Smooth muscle cell (in vitro differentiated cells): ENCODE measurements around the gene CD28. TPM values are rescaled to one million over a fixed set of nuclear protein-coding genes. Genes with fewer than 3 reads are reported as not detected.

Source experiments
- DNase-seq: peaks from one replicate; lab custom pipeline; 2025; ENCODE audit not compliant: unreplicated experiment; lab: John Stamatoyannopoulos, UW
- H2AFZ ChIP-seq: fragments of 200-600 bp; sonication (generic); 2 replicates; pipeline ENCODE4 v1.6.0; 2016; ENCODE audit warnings: antibody characterized with exemption, low read depth, mild to moderate bottlenecking
- H3F3A ChIP-seq: fragments of 200-600 bp; sonication (generic); 2 replicates; pipeline ENCODE4 v1.6.0; 2017; ENCODE audit warnings: antibody characterized with exemption, low read depth
- H3K27ac ChIP-seq: fragments of 200-600 bp; sonication (generic); 2 replicates; pipeline ENCODE4 v1.5.1; 2016; ENCODE audit warnings: low read depth, mild to moderate bottlenecking
- H3K27me3 ChIP-seq: fragments of 200-600 bp; sonication (generic); 2 replicates; pipeline ENCODE4 v1.6.1; 2016; ENCODE audit warnings: low read depth, mild to moderate bottlenecking
- H3K36me3 ChIP-seq: fragments of 200-600 bp; sonication (generic); 2 replicates; pipeline ENCODE4 v1.5.1; 2016; ENCODE audit warnings: low read depth
- H3K4me1 ChIP-seq: fragments of 200-600 bp; sonication (generic); 2 replicates; pipeline ENCODE4 v1.5.1; 2016; ENCODE audit warnings: low read depth
- H3K4me2 ChIP-seq: fragments of 200-600 bp; sonication (generic); 2 replicates; pipeline ENCODE4 v1.6.0; 2016; ENCODE audit warnings: mild to moderate bottlenecking
- H3K4me3 ChIP-seq: fragments of 200-600 bp; sonication (generic); 2 replicates; pipeline ENCODE4 v1.5.1; 2016; ENCODE audit warnings: mild to moderate bottlenecking
- H3K79me2 ChIP-seq: fragments of 200-600 bp; sonication (generic); 2 replicates; pipeline ENCODE4 v1.6.0; 2016; ENCODE audit warnings: low read depth, mild to moderate bottlenecking
- H3K9ac ChIP-seq: fragments of 200-600 bp; sonication (generic); 2 replicates; pipeline ENCODE4 v1.6.0; 2016; ENCODE audit warnings: low read depth
- H3K9me3 ChIP-seq: fragments of 200-600 bp; sonication (generic); replicated peaks from 2 replicates; pipeline ENCODE4 v1.5.1; 2016; ENCODE audit warnings: low read depth
- H4K20me1 ChIP-seq: fragments of 200-600 bp; sonication (generic); 2 replicates; pipeline ENCODE4 v1.6.0; 2016; ENCODE audit warnings: low read depth
- WGBS: methylation state at CpG from one replicate; pipeline ENCODE4 v1.1.7; 2016; ENCODE audit warnings: low lambda C conversion rate; 5-methylcytosine and 5-hydroxymethylcytosine counted together
- polyA plus RNA-seq: library from polyadenylated mRNA; unstranded; fragments of >200 nt; fragmentation: Nextera tagmentation; extraction: Ambion mirVana; gene quantifications from 2 replicates; pipeline ENCODE4 v1.2.1, GENCODE V29; 2016
- total RNA-seq: library from RNA; depleted of rRNA; stranded (reverse); fragments of >200 nt; gene quantifications from 2 replicates; pipeline ENCODE4 v1.2.3, GENCODE V29; 2014
- TF ChIP-seq, protein P1 (sequence below): fragments of 200-600 bp; sonication (generic); IDR thresholded peaks from 2 replicates; pipeline ENCODE4 v1.5.1; 2017; ENCODE audit warnings: borderline replicate concordance, mild to moderate bottlenecking, antibody characterized with exemption; ENCODE audit not compliant: insufficient read depth, poor library complexity, severe bottlenecking

CD28 gene
- total and polyA plus RNA-seq, 2 experiments from 2014 or later: not detected

DNA sequence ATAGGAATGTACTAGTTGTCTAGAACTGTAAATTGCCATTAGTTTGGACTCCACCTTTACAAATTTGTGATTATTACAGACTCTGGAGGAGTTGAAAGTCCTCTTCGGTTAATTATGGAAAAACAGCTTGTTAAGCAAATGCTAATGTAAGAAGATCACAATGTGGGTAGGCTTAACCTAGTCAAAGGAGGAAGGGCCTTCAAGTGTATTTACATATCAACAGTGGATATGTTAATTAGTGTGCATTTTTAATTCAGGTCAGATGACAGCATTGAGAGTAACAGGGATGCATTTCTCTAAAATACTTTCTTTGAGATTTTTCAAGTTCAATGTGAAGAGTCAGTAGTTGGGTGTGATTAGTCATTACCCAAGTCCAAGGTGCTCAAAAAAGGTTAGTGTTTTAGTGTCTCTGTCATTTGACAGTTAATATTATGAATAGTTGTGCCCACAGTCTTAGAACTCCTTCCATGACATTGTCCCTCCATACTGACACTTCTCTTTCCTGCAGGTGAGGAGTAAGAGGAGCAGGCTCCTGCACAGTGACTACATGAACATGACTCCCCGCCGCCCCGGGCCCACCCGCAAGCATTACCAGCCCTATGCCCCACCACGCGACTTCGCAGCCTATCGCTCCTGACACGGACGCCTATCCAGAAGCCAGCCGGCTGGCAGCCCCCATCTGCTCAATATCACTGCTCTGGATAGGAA is 28.0 kb downstream of the CD28 start:
- Histone ChIP-seq H3K36me3 (no peaks in the 10 kb centered on the region), H4K20me1 (no peaks in the 10 kb centered on the region), H3K79me2 (no peaks in the 10 kb centered on the region), H3F3A (no peaks in the 10 kb centered on the region), H2AFZ (no peak overlapping the region), H3K27me3 (no peaks in the 10 kb centered on the region), H3K9ac (no peak overlapping the region), H3K4me1 (no peaks in the 10 kb centered on the region), H3K4me3 (no peak overlapping the region), H3K9me3 (no peaks in the 10 kb centered on the region), H3K27ac (no peak overlapping the region), H3K4me2 (no peak overlapping the region)
- WGBS: 93% methylated on average over 12 of the region's 12 CpGs
- TF ChIP-seq, protein P1, sequence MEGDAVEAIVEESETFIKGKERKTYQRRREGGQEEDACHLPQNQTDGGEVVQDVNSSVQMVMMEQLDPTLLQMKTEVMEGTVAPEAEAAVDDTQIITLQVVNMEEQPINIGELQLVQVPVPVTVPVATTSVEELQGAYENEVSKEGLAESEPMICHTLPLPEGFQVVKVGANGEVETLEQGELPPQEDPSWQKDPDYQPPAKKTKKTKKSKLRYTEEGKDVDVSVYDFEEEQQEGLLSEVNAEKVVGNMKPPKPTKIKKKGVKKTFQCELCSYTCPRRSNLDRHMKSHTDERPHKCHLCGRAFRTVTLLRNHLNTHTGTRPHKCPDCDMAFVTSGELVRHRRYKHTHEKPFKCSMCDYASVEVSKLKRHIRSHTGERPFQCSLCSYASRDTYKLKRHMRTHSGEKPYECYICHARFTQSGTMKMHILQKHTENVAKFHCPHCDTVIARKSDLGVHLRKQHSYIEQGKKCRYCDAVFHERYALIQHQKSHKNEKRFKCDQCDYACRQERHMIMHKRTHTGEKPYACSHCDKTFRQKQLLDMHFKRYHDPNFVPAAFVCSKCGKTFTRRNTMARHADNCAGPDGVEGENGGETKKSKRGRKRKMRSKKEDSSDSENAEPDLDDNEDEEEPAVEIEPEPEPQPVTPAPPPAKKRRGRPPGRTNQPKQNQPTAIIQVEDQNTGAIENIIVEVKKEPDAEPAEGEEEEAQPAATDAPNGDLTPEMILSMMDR: no peak
- DNase-seq: no peak

DNA sequence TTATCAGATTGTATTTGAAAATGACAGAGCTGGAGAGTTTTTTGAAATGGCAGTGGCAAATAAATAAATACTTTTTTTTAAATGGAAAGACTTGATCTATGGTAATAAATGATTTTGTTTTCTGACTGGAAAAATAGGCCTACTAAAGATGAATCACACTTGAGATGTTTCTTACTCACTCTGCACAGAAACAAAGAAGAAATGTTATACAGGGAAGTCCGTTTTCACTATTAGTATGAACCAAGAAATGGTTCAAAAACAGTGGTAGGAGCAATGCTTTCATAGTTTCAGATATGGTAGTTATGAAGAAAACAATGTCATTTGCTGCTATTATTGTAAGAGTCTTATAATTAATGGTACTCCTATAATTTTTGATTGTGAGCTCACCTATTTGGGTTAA is 30.9 kb downstream of the CD28 start:
- Histone ChIP-seq H3K9me3 (no peaks in the 10 kb centered on the region), H3K4me3 (no peak overlapping the region), H3K9ac (no peak overlapping the region), H2AFZ (no peak overlapping the region), H4K20me1 (no peaks in the 10 kb centered on the region), H3F3A (no peaks in the 10 kb centered on the region), H3K4me2 (no peak overlapping the region), H3K4me1 (no peaks in the 10 kb centered on the region), H3K27me3 (no peaks in the 10 kb centered on the region), H3K36me3 (no peaks in the 10 kb centered on the region), H3K27ac (no peak overlapping the region), H3K79me2 (no peaks in the 10 kb centered on the region)
- no peak for DNase-seq
- 98% methylated on average over 1 of the region's 1 CpG for WGBS
- TF ChIP-seq, protein P1: no peak

DNA sequence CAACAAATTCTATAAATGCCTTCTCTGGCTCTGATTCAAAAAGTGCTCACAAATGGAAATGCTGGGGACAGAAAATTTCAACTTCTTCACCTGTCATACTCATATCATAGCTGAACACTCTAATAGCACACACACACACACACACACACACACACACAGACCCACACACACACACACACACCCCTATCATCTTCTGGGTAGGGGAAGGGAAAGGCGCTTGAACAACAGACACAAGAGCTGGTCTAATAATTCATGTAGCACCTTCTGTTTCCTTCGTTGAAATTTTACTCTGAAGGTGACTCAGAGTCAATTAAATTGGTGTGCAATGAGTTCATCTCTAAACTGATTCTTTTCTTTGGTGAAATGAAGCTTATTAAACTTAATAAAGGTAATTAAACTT is 32.9 kb downstream of the CD28 start:
- 81% methylated on average over 2 of the region's 2 CpGs for WGBS
- no peaks in the 10 kb centered on the region for H3K36me3 ChIP-seq
- H3F3A ChIP-seq: no peaks in the 10 kb centered on the region
- H3K27ac ChIP-seq: no peak overlapping the region
- no peak overlapping the region for H3K4me2 ChIP-seq
- H3K27me3 ChIP-seq: no peaks in the 10 kb centered on the region
- TF ChIP-seq, protein P1: no peak
- H3K4me1 ChIP-seq: no peaks in the 10 kb centered on the region
- H2AFZ ChIP-seq: no peak overlapping the region
- no peak overlapping the region for H3K9ac ChIP-seq
- H3K9me3 ChIP-seq: no peaks in the 10 kb centered on the region
- no peaks in the 10 kb centered on the region for H4K20me1 ChIP-seq
- no peak for DNase-seq
- H3K4me3 ChIP-seq: no peak overlapping the region
- H3K79me2 ChIP-seq: no peaks in the 10 kb centered on the region

DNA sequence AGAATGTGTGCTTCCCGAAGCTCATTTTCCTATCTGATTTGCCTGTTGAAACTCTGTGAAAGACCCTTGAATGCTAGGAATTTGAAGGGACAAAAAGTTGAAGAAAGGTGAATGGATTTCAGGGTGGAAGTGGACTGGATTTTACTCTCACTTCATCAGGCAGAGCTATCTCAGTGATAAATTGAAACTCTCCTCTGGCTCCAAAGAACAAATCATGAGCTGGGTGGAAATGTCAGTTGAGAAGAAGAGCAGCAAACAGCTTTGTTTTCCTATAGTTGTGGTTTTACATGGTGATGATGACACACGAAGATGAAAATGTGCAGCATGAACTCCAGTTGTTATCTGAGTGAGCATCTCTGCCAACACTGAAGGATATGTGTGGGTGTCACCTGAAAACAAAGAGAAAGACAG is 34.4 kb downstream of the CD28 start:
- TF ChIP-seq, protein P1: no peak
- Histone ChIP-seq H3K79me2 (no peaks in the 10 kb centered on the region), H3K9me3 (no peaks in the 10 kb centered on the region), H3F3A (no peaks in the 10 kb centered on the region), H3K27ac (no peak overlapping the region), H3K27me3 (no peaks in the 10 kb centered on the region), H4K20me1 (no peaks in the 10 kb centered on the region), H2AFZ (no peak overlapping the region), H3K9ac (no peak overlapping the region), H3K4me2 (no peak overlapping the region), H3K4me3 (no peak overlapping the region), H3K4me1 (no peaks in the 10 kb centered on the region), H3K36me3 (no peaks in the 10 kb centered on the region)
- no peak for DNase-seq
- WGBS: 68% methylated on average over 2 of the region's 2 CpGs
